Stomach smooth muscle (tissue), 2 donors: ENCODE results near the gene RYR1.
"Not testable (repeated sequence)": the region's sequence is repeated elsewhere in the genome, so short reads cannot be mapped to it uniquely, and the experiment has no call there.

ENCODE experiments used
- H3K27ac ChIP-seq: one replicate; pipeline ENCODE4 v1.7.0; 2013; ENCODE audit warnings: mild to moderate bottlenecking, low read length, inconsistent platforms
- H3K27me3 ChIP-seq, 2 donors: one replicate each; pipeline ENCODE4 v1.7.0; 2013; ENCODE audit warnings: low read length in 2 of 2; ENCODE audit not compliant: insufficient read depth in 2 of 2, control insufficient read depth in 1 of 2
- H3K36me3 ChIP-seq, 2 donors: one replicate each; pipeline ENCODE4 v1.7.0; 2013; ENCODE audit warnings: low read length in 2 of 2; ENCODE audit not compliant: control insufficient read depth in 2 of 2, insufficient read depth in 2 of 2
- H3K4me1 ChIP-seq: one replicate; pipeline ENCODE4 v1.7.0; 2013; ENCODE audit warnings: low read length; ENCODE audit not compliant: control insufficient read depth, insufficient read depth
- H3K4me3 ChIP-seq, 2 donors: one replicate each; pipeline ENCODE4 v1.7.0; 2013; ENCODE audit warnings: low read length in 2 of 2
- H3K9ac ChIP-seq, 2 donors: one replicate each; pipeline ENCODE4 v1.7.0; 2013; ENCODE audit warnings: low read length in 2 of 2, mild to moderate bottlenecking in 1 of 2
- H3K9me3 ChIP-seq, 2 donors: one replicate each; pipeline ENCODE4 v1.7.0; 2013; ENCODE audit warnings: low read length in 2 of 2; ENCODE audit not compliant: control insufficient read depth in 2 of 2
- donor health status: healthy.
- donor health status: Pancreatic carcinoma.

RYR1 gene

GRCh38 chr19:38543807-38544568, 110.5 kb downstream of the RYR1 start:
- Histone ChIP-seq H3K4me3 (peak overlapping the region in 1 of 2 donors; percentile 58), H3K9me3 (no peaks in the 10 kb centered on the region), H3K36me3 (no peaks in the 10 kb centered on the region), H3K27me3 (no peaks in the 10 kb centered on the region), H3K27ac (no peak overlapping the region), H3K9ac (no peak overlapping the region), H3K4me1 (peaks cover 7% of the 10 kb centered on the region)

GRCh38 chr19:38544569-38545315, 111.3 kb downstream of the RYR1 start:
- peaks cover 7% of the 10 kb centered on the region for H3K4me1 ChIP-seq
- H3K4me3 ChIP-seq, result no peak overlapping the region
- no peaks in the 10 kb centered on the region for H3K27me3 ChIP-seq
- no peak overlapping the region for H3K27ac ChIP-seq
- no peaks in the 10 kb centered on the region for H3K36me3 ChIP-seq
- no peak overlapping the region for H3K9ac ChIP-seq
- no peaks in the 10 kb centered on the region for H3K9me3 ChIP-seq

DNA sequence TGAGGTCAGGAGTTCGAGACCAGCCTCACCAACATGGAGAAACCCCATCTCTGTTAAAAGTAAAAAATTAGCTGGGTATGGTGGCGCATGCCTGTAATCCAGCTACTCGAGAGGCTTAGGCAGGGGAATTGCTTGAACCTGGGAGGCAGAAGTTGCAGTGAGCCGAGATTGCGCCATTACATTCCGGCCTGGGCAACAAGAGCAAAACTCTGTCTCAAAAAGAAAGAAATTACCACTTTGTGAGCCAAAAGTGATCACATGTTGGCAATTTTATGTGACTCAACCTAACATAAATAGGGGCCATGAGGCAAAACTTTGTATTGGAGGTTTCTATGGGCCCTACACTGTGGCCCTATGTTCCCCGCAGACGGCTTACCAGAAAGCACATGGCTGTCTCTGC, 112.1 kb downstream of the RYR1 start:
- Histone ChIP-seq H3K27ac (no peak overlapping the region), H3K27me3 (no peaks in the 10 kb centered on the region), H3K36me3 (no peaks in the 10 kb centered on the region), H3K4me1 (peaks cover 7% of the 10 kb centered on the region), H3K4me3 (no peak overlapping the region), H3K9me3 (no peaks in the 10 kb centered on the region), H3K9ac (no peak overlapping the region)

- Histone ChIP-seq H3K27ac (no peak overlapping the region), H3K27me3 (no peaks in the 10 kb centered on the region), H3K9me3 (no peaks in the 10 kb centered on the region), H3K9ac (no peak overlapping the region), H3K4me1 (peaks cover 7% of the 10 kb centered on the region), H3K4me3 (no peak overlapping the region), H3K36me3 (no peaks in the 10 kb centered on the region)
These were observed 113.9 kb downstream of the RYR1 start for GRCh38 chr19:38547421-38547820.

GRCh38 chr19:38549061-38549460, 115.6 kb downstream of the RYR1 start:
- Histone ChIP-seq H3K4me1 (peaks cover 3% of the 10 kb centered on the region), H3K36me3 (no peaks in the 10 kb centered on the region), H3K9me3 (no peaks in the 10 kb centered on the region), H3K27ac (no peak overlapping the region), H3K4me3 (no peak overlapping the region), H3K27me3 (no peaks in the 10 kb centered on the region), H3K9ac (no peak overlapping the region)

GRCh38 chr19:38549942-38550341, 116.5 kb downstream of the RYR1 start:
- Histone ChIP-seq H3K9ac (no peak overlapping the region), H3K9me3 (no peaks in the 10 kb centered on the region), H3K36me3 (no peaks in the 10 kb centered on the region), H3K4me1 (no peaks in the 10 kb centered on the region), H3K27me3 (no peaks in the 10 kb centered on the region), H3K27ac (no peak overlapping the region), H3K4me3 (no peak overlapping the region)

DNA sequence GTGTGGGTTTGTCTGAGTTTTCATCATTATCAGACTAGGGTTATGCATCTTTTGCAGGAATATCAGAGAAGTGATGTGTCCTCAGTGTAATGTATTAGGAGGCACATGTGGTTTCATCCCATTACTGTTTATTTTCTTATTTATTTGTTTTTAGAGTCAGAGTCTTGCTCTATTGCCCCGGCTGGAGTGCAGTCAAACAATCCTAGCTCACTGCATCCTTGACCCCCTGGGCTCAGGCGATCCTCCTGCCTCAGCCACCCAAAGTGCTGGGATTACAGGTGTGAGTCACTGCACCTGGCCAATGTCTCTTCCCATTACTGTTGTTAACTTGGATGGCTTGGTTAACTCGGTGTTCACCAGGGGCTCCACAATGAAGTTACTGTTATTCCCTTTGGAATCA, 116.9 kb downstream of the RYR1 start:
- no peak overlapping the region for H3K27ac ChIP-seq
- H3K4me3 ChIP-seq, result no peak overlapping the region
- no peaks in the 10 kb centered on the region for H3K4me1 ChIP-seq
- no peaks in the 10 kb centered on the region for H3K9me3 ChIP-seq
- H3K9ac ChIP-seq, result no peak overlapping the region
- H3K36me3 ChIP-seq, result no peaks in the 10 kb centered on the region
- no peaks in the 10 kb centered on the region for H3K27me3 ChIP-seq

GRCh38 chr19:38551450-38551813, 117.9 kb downstream of the RYR1 start:
- Histone ChIP-seq H3K4me1 (no peaks in the 10 kb centered on the region), H3K36me3 (no peaks in the 10 kb centered on the region), H3K27ac (no peak overlapping the region)

DNA sequence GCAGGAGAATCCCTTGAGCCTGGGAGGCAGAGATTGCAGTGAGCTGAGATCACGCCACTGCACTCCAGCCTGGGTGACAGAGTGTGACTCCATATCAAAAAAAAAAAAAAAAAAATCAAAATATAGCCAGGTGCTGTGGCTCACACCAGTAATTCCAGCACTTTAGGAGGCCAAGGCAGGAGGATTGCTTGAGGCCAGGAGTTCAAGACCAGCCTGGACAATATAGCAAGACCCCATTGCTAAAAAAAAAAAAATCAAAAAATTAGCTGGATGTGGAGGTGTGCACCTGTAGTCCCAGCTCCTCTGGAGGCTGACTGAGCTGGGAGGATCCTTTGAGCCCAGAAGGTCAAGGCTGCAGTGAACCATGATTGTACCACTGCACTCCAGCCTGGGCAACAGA, 119.7 kb downstream of the RYR1 start:
- H3K4me3 ChIP-seq, H3K27me3 ChIP-seq, H3K36me3 ChIP-seq, H3K9ac ChIP-seq, H3K4me1 ChIP-seq, H3K27ac ChIP-seq, H3K9me3 ChIP-seq: not testable (repeated sequence)

More at GRCh38 chr19:38551450-38551813, 117.9 kb downstream of the RYR1 start:
- Histone ChIP-seq H3K9ac (no peak overlapping the region), H3K4me3 (no peak overlapping the region), H3K27me3 (no peaks in the 10 kb centered on the region), H3K9me3 (no peaks in the 10 kb centered on the region)

DNA sequence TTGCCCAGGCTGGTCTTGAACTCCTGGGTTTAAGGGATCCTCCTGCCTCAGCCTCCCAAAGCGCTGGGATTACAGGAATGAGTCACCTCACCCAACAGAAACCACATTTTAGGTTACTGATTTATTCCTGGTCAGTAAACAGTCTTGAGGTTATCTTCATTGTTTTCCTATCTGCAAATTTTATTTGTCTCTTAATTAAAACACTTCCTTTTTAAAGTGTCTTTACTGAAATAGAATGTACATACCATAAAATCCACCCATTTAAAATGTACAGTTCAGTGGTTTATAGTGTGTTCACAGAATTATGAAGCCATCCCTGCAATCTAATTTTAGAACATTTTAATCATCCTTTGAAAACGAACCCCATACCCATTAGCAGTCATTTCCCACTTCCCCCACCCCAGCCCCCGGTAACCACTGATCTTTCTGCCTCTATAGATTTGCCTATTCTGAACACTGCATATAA, 121.2 kb downstream of the RYR1 start:
- H3K27me3 ChIP-seq, result peaks cover 0 to 2% of the 10 kb centered on the region in 2 donors
- no peaks in the 10 kb centered on the region for H3K36me3 ChIP-seq
- H3K4me1 ChIP-seq, result no peaks in the 10 kb centered on the region
- no peak overlapping the region for H3K27ac ChIP-seq
- H3K9ac ChIP-seq, result no peak overlapping the region
- H3K4me3 ChIP-seq, result no peak overlapping the region
- no peaks in the 10 kb centered on the region for H3K9me3 ChIP-seq

- peaks cover 0 to 2% of the 10 kb centered on the region in 2 donors for H3K27me3 ChIP-seq
- no peaks in the 10 kb centered on the region for H3K36me3 ChIP-seq
- H3K4me3 ChIP-seq, result no peak overlapping the region
- H3K9ac ChIP-seq, result no peak overlapping the region
- H3K27ac ChIP-seq, result no peak overlapping the region
- H3K9me3 ChIP-seq, result no peaks in the 10 kb centered on the region
- no peaks in the 10 kb centered on the region for H3K4me1 ChIP-seq
These were observed 121.7 kb downstream of the RYR1 start for GRCh38 chr19:38555200-38555599.
